Measurements from ENCODE around the gene EGFL6. TPM values are rescaled to one million over a fixed set of nuclear protein-coding genes. Genes with fewer than 3 reads are reported as not detected.
"Not testable (repeated sequence)": the region's sequence is repeated elsewhere in the genome, so short reads cannot be mapped to it uniquely, and the experiment has no call there.

Gene EGFL6
- polyA plus RNA-seq, 3 donors from 2014 or later: not detected

- DNase-seq; H3K4me1 Mint-ChIP-seq; H3K9me3 Mint-ChIP-seq; H3K27me3 Mint-ChIP-seq (ENCODE audit: low read depth in 3 of 3): not testable (repeated sequence)
- Mint-ChIP-seq H3K4me3 (peak overlapping the region in 1 of 5 donors; percentile 79), H3K27ac (peak overlapping the region; percentile 76 to 91 (median 82)), H3K36me3 (peaks cover 12 to 37% (median 21%) of the 10 kb centered on the region in 3 donors)
These were observed 100.4 kb downstream of the EGFL6 start for GRCh38 chrX:13669755-13670154.

GRCh38 chrX:13670197-13670596 lies 100.8 kb downstream of the EGFL6 start:
- DNase-seq: no peak
- Mint-ChIP-seq H3K36me3 (peaks cover 12 to 33% (median 21%) of the 10 kb centered on the region in 3 donors), H3K27ac (no peak overlapping the region), H3K4me3 (no peak overlapping the region), H3K9me3 (no peaks in the 10 kb centered on the region), H3K27me3 (ENCODE audit: low read depth in 3 of 3) (peaks cover 0 to 9% (median 7%) of the 10 kb centered on the region in 3 donors), H3K4me1 (peaks cover 8% of the 10 kb centered on the region in 2 donors)

- Mint-ChIP-seq H3K4me1 (peaks cover 6 to 8% of the 10 kb centered on the region in 2 donors), H3K27me3 (ENCODE audit: low read depth in 3 of 3) (peaks cover 0 to 7% (median 7%) of the 10 kb centered on the region in 3 donors), H3K9me3 (no peaks in the 10 kb centered on the region), H3K4me3 (no peak overlapping the region), H3K36me3 (peaks cover 12 to 32% (median 21%) of the 10 kb centered on the region in 3 donors), H3K27ac (no peak overlapping the region)
- DNase-seq: no peak
These were observed 103.6 kb downstream of the EGFL6 start for GRCh38 chrX:13673016-13673415.

GRCh38 chrX:13676885-13677284 lies 107.5 kb downstream of the EGFL6 start:
- Mint-ChIP-seq H3K9me3 (peaks cover 0 to 2% (median 0%) of the 10 kb centered on the region in 6 donors), H3K27ac (no peak overlapping the region), H3K27me3 (ENCODE audit: low read depth in 3 of 3) (no peaks in the 10 kb centered on the region), H3K4me1 (peaks cover 4 to 7% of the 10 kb centered on the region in 2 donors), H3K4me3 (no peak overlapping the region), H3K36me3 (peaks cover 0 to 22% (median 10%) of the 10 kb centered on the region in 3 donors)
- DNase-seq: no peak

- H3K27ac Mint-ChIP-seq; H3K27me3 Mint-ChIP-seq (ENCODE audit: low read depth in 3 of 3); H3K9me3 Mint-ChIP-seq; H3K4me1 Mint-ChIP-seq; DNase-seq; H3K4me3 Mint-ChIP-seq: not testable (repeated sequence)
- peaks cover 0 to 16% (median 0%) of the 10 kb centered on the region in 3 donors for H3K36me3 Mint-ChIP-seq
These were observed 110.3 kb downstream of the EGFL6 start for GRCh38 chrX:13679700-13680099.

- Mint-ChIP-seq H3K4me1 (peaks cover 11 to 16% of the 10 kb centered on the region in 2 donors), H3K27ac (no peak overlapping the region), H3K27me3 (ENCODE audit: low read depth in 3 of 3) (peaks cover 1 to 3% (median 2%) of the 10 kb centered on the region in 3 donors), H3K36me3 (peaks cover 0 to 13% (median 0%) of the 10 kb centered on the region in 3 donors), H3K4me3 (no peak overlapping the region), H3K9me3 (peaks cover 0 to 2% (median 0%) of the 10 kb centered on the region in 6 donors)
- no peak for DNase-seq
These were observed 112.2 kb downstream of the EGFL6 start for GRCh38 chrX:13681595-13681994.

Other genes with a start within 250 kb of the EGFL6 start
- not detected for gene ATXN3L, start 249.5 kb upstream of the EGFL6 start, polyA plus RNA-seq
- 10 to 100 TPM in 1 of 3 donors, 1 to 10 TPM in 2; 5.8 to 10.8 (median 7.1) TPM for gene TCEANC, start 83.5 kb downstream of the EGFL6 start, polyA plus RNA-seq
- gene RAB9A, start 119.5 kb downstream of the EGFL6 start, polyA plus RNA-seq: 10 to 100 TPM; 45.8 to 70.2 (median 48.0) TPM
- 10 to 100 TPM; 48.8 to 60.1 (median 55.4) TPM for gene TRAPPC2, start 165.0 kb downstream of the EGFL6 start, polyA plus RNA-seq
- gene OFD1, start 165.1 kb downstream of the EGFL6 start, polyA plus RNA-seq: 10 to 100 TPM in 2 of 3 donors, 1 to 10 TPM in 1; 7.5 to 42.1 (median 22.6) TPM
- gene GPM6B, start 247.5 kb downstream of the EGFL6 start, polyA plus RNA-seq: 1 to 10 TPM in 2 of 3 donors, under 1 TPM in 1; 0.11 to 1.4 (median 1.2) TPM

Measured in immature natural killer cell (primary cell).